GM21367 (cell line): ENCODE data around the gene MARCHF10.

Experiments used
- ATAC-seq: cut with Tn5 transposase; IDR thresholded peaks from one replicate; pipeline ENCODE4 v1.9.1; 2021; ENCODE audit not compliant: unreplicated experiment

MARCHF10 gene

DNA sequence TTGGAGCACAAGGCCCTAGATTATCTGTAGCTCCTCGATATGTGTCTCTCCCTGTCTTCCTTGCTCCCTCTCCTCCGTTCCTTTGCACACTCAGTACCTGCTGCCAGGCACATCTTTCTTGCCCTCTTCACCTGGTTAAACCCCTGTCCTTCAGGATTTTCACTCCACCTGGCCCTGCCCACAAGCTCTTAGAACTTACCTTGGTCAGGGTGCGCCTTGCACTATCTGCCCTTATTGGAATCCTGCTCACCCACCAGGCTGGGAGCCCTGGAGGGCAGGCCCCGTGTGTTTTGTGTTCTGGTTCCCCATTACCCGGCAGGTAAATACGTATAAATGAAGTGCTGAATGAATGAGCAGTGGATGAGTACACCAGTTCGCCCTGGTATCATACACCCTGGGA lies 54.6 kb downstream of the MARCHF10 start:
- ATAC-seq: no peak

- ATAC-seq: no peak
Observed at GRCh38 chr17:62751060-62751691, 56.9 kb downstream of the MARCHF10 start.

GRCh38 chr17:62750631-62751051 lies 57.5 kb downstream of the MARCHF10 start:
- ATAC-seq: no peak

GRCh38 chr17:62749926-62750325 lies 58.2 kb downstream of the MARCHF10 start:
- no peak for ATAC-seq

GRCh38 chr17:62746941-62747340 lies 61.2 kb downstream of the MARCHF10 start:
- no peak for ATAC-seq

DNA sequence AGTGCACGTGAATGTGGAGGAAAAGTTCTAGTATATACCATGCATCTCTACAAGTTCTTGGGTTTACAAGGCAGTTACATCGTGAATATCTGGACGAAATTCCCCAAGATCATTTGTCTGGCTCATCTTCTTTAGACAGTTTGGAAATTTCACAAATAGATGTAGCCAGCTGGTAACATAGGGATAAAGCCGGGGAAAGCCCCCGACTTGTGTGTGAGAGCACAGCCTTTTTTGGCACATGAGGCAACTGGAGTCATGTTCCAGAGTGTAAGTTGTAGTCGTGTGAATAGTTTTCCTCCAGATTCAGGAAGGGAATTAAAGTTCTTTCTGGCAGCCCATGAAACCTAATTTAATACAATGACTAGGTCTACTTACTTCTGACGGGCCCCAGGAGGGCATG lies 62.3 kb downstream of the MARCHF10 start:
- no peak for ATAC-seq

GRCh38 chr17:62744259-62744658 lies 63.9 kb downstream of the MARCHF10 start:
- no peak for ATAC-seq

DNA sequence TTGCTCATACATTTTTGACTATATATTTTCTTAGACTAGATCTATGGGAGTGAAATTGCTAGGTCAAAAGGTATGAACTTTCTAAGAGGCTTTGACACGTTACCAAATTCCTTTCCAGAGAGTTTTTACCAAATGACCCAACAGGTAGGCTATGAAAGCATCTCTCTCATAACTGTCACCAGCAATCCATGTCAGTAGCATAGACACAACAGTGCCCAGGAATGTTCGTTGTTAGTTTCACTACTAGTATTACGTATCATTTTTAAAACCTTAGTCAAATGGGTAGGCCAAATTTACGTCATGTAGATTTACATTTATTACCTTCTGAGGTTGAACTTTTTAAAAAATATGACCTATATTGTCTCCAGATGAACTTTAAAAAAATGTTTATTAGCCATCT lies 66.8 kb downstream of the MARCHF10 start:
- ATAC-seq: peak; percentile 52

DNA sequence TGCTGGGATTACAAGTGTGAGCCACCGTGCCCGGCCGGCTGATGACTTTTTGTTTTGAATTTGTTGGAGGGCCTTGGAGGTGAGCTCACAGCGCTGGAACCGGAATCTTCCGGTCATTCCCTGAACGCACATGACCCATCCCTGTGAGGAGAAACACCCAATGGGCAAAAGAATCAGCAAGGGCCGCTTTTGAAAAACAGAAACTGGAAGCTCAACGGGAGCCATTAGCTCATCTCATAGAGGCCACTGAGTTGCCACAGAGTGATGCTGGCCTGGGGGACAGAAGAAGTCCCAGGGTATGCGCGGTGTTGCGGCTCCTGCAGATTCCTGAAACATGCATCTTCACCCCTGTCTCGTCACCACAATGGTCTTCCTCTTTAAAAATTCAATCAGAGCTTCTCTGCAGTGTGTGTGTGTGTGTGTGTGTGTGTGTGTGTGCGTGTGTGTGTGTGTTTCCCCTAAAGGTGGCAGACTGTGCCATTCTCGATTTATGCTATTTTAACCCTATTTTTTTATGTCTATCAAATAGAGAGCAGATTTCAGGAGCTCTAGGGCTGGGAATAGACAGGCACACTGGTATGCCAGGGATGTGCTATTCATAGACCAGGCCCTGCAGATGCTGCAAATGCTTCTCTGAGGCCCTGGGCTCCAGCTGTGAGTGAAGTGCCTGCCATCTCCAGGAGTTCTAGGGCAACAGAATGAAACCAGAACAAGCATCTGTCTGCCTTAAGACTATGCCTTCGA lies 68.3 kb downstream of the MARCHF10 start:
- no peak for ATAC-seq

- no peak for ATAC-seq
Observed at GRCh38 chr17:62738281-62738680, 69.8 kb downstream of the MARCHF10 start.

- no peak for ATAC-seq
Observed at GRCh38 chr17:62737513-62737912, 70.6 kb downstream of the MARCHF10 start.

GRCh38 chr17:62735044-62735651 lies 73.0 kb downstream of the MARCHF10 start:
- no peak for ATAC-seq

- ATAC-seq: no peak
Observed at GRCh38 chr17:62732125-62732524, 76.0 kb downstream of the MARCHF10 start.

DNA sequence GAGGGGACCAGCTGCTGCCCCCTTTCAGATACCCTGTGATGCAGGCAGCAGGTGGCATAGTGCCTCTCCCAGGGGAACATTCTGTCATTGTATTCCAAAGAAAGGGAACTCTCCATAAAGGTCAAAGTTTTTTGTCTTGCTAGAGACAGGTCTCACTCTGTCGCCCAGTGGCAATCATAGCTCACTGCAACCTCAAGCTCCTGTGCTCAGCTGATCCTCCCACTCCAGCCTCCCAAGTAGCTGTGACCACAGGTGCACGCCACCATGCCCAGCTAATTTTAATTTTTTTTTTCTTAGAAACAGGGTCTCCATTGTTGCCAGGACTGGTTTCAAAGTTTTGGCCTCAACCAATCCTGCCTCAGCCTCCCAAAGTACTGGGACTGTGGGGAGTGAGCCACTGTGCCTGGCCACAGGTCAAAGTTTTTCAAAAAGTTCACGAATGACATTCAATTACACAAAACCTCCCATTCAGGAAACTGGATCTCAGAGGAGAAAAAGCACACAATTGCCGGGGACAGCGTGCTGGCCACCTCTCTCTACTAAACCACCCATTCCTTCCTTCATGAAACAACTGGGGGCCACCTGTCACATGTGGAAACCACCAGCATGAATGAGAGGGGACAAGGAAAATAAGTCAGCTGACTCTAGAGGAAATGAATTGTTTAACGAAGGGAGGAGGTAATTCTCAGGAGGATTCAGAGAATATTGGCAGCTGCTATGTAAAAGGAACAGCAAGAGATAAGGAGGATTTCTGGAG lies 80.0 kb downstream of the MARCHF10 start:
- ATAC-seq: no peak

DNA sequence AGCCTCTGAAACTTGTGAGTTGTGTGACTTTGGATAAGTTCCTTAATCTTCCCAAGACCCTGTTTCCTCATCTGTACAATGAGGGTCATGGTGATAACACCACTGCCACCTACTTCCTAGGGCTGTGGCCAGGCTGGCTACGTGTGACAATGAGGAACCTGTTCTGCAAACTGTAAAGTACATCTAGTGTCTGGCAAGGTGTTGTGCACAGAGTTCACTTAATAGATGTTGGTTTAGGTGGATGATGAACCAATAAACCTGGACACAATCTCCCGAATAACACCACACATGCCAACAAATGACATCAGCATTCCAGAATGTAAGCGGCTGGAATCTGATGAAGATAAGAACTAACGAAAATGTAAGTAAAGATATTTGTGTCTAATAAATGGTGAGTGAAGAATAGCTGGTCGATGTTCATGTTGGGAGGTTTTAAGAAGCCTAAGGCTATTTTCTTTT lies 82.3 kb downstream of the MARCHF10 start:
- no peak for ATAC-seq

- ATAC-seq: peak; percentile 91
Observed at GRCh38 chr17:62724398-62725146, 83.5 kb downstream of the MARCHF10 start.

GRCh38 chr17:62723842-62724241 lies 84.3 kb downstream of the MARCHF10 start:
- no peak for ATAC-seq

- no peak for ATAC-seq
Observed at GRCh38 chr17:62722625-62723024, 85.5 kb downstream of the MARCHF10 start.

GRCh38 chr17:62720126-62720850 lies 87.8 kb downstream of the MARCHF10 start:
- no peak for ATAC-seq

GRCh38 chr17:62719586-62719985 lies 88.5 kb downstream of the MARCHF10 start:
- no peak for ATAC-seq
